ENCODE results near the gene RXFP1.

GRCh38 chr4:158580064-158580463 is 58.4 kb downstream of the RXFP1 start:
- TF ChIP-seq CTCF (IDR thresholded peaks at IDR 0.05) (no peak), POLR2A (IDR thresholded peaks at IDR 0.05) (no peak)

Measured in uterus (tissue), 2 donors.